H9 (cell line): ENCODE measurements around the gene TMEM213. TPM values are rescaled to one million over a fixed set of nuclear protein-coding genes. Genes with fewer than 3 reads are reported as not detected.

Experiments used
- DNase-seq: peaks from one replicate; pipeline ENCODE4 v3.0.0-alpha.2; 2017
- H2AFZ ChIP-seq: one replicate; pipeline ENCODE4 v1.6.1; 2013; ENCODE audit warnings: mild to moderate bottlenecking, low read length, control low read depth, moderate library complexity
- H2AK5ac ChIP-seq: 2 replicates; pipeline ENCODE4 v1.6.1; 2013; ENCODE audit warnings: low read length, control low read depth, mixed read lengths; ENCODE audit not compliant: insufficient read length
- H2BK120ac ChIP-seq: one replicate; pipeline ENCODE4 v1.6.1; 2013; ENCODE audit warnings: low read depth, mild to moderate bottlenecking, low read length, control low read depth, inconsistent platforms; ENCODE audit not compliant: poor library complexity, severe bottlenecking
- H2BK12ac ChIP-seq: 2 replicates; pipeline ENCODE4 v1.6.1; 2013; ENCODE audit warnings: low read length, control low read depth, mixed read lengths, low read depth; ENCODE audit not compliant: insufficient read length
- H2BK15ac ChIP-seq: 2 replicates; pipeline ENCODE4 v1.6.1; 2013; ENCODE audit warnings: low read depth, low read length, control low read depth
- H2BK20ac ChIP-seq: one replicate; pipeline ENCODE4 v1.6.1; 2013; ENCODE audit warnings: low read depth, mild to moderate bottlenecking, low read length, control low read depth, inconsistent platforms; ENCODE audit not compliant: poor library complexity, severe bottlenecking
- H2BK5ac ChIP-seq: 2 replicates; pipeline ENCODE4 v1.6.1; 2013; ENCODE audit warnings: low read length, control low read depth, mixed read lengths; ENCODE audit not compliant: insufficient read length
- H3K14ac ChIP-seq: 2 replicates; pipeline ENCODE4 v1.6.1; 2013; ENCODE audit warnings: low read length, control low read depth; ENCODE audit not compliant: insufficient read depth
- H3K18ac ChIP-seq: 2 replicates; pipeline ENCODE4 v1.6.1; 2013; ENCODE audit warnings: low read depth, mild to moderate bottlenecking, mixed read lengths, low read length, control low read depth; ENCODE audit not compliant: insufficient read length
- H3K23ac ChIP-seq: 2 replicates; pipeline ENCODE4 v1.6.1; 2013; ENCODE audit warnings: low read length, control low read depth, mixed read lengths, low read depth; ENCODE audit not compliant: insufficient read length
- H3K23me2 ChIP-seq: 2 replicates; pipeline ENCODE4 v1.6.1; 2013; ENCODE audit warnings: low read depth, mild to moderate bottlenecking, mixed read lengths, low read length, control low read depth; ENCODE audit not compliant: insufficient read length, poor library complexity, severe bottlenecking
- H3K27ac ChIP-seq: 2 replicates; pipeline ENCODE4 v1.5.1; 2013; ENCODE audit warnings: low read length, control low read depth, mixed read lengths, low read depth; ENCODE audit not compliant: insufficient read length
- H3K27me3 ChIP-seq: 2 replicates; pipeline ENCODE4 v1.6.1; 2013; ENCODE audit warnings: low read length, control low read depth, inconsistent platforms; ENCODE audit not compliant: insufficient read depth
- H3K4ac ChIP-seq: 2 replicates; pipeline ENCODE4 v1.6.1; 2013; ENCODE audit warnings: low read depth, mild to moderate bottlenecking, control low read depth, inconsistent platforms, low read length, moderate library complexity
- H3K4me1 ChIP-seq: 2 replicates; pipeline ENCODE4 v1.6.1; 2013; ENCODE audit warnings: low read length, control low read depth, inconsistent platforms; ENCODE audit not compliant: insufficient read depth
- H3K4me2 ChIP-seq: 2 replicates; pipeline ENCODE4 v1.6.1; 2013; ENCODE audit warnings: low read length, control low read depth, mixed read lengths; ENCODE audit not compliant: insufficient read length, insufficient read depth
- H3K56ac ChIP-seq: 2 replicates; pipeline ENCODE4 v1.6.1; 2013; ENCODE audit warnings: low read depth, mild to moderate bottlenecking, mixed read lengths, low read length, control low read depth; ENCODE audit not compliant: insufficient read length
- H3K79me1 ChIP-seq: 2 replicates; pipeline ENCODE4 v1.6.1; 2013; ENCODE audit warnings: low read depth, mild to moderate bottlenecking, moderate library complexity, low read length, control low read depth, inconsistent platforms; ENCODE audit not compliant: insufficient read depth, poor library complexity, severe bottlenecking
- H3K79me2 ChIP-seq: 2 replicates; pipeline ENCODE4 v1.6.1; 2013; ENCODE audit warnings: low read length, control low read depth, inconsistent platforms; ENCODE audit not compliant: insufficient read depth
- H3K9ac ChIP-seq: 2 replicates; pipeline ENCODE4 v1.6.1; 2013; ENCODE audit warnings: low read length, control low read depth, mixed read lengths; ENCODE audit not compliant: insufficient read length; ENCODE audit errors: extremely low read depth
- H3K9me3 ChIP-seq: one replicate; pipeline ENCODE4 v1.6.1; 2013; ENCODE audit warnings: low read depth, low read length, inconsistent platforms; ENCODE audit not compliant: control insufficient read depth
- H3T11ph ChIP-seq: one replicate; pipeline ENCODE4 v1.6.1; 2013; ENCODE audit warnings: mild to moderate bottlenecking, low read length, control low read depth, inconsistent platforms
- H4K20me1 ChIP-seq: one replicate; pipeline ENCODE4 v1.6.1; 2013; ENCODE audit not compliant: control insufficient read depth, insufficient read length, insufficient read depth
- H4K5ac ChIP-seq: 2 replicates; pipeline ENCODE4 v1.6.1; 2013; ENCODE audit warnings: low read depth, mild to moderate bottlenecking, mixed read lengths, low read length, control low read depth; ENCODE audit not compliant: insufficient read length
- H4K8ac ChIP-seq: replicated peaks from 2 replicates; pipeline ENCODE4 v1.6.1; 2013; ENCODE audit warnings: low read length, control low read depth, mixed read lengths, low read depth; ENCODE audit not compliant: insufficient read length
- H4K91ac ChIP-seq: 2 replicates; pipeline ENCODE4 v1.6.1; 2013; ENCODE audit warnings: low read depth, mild to moderate bottlenecking, moderate library complexity, mixed read lengths, low read length, control low read depth; ENCODE audit not compliant: insufficient read length
- H3K27ac Mint-ChIP-seq, 3 experiments: 2 replicates in 2 of 3; 3 replicates in 1 of 3; pipeline ENCODE4 v1.8.0; 2020 to 2021; ENCODE audit warnings: mixed read lengths in 3 of 3, mild to moderate bottlenecking in 1 of 3, moderate library complexity in 1 of 3
- H3K27me3 Mint-ChIP-seq: 2 replicates; pipeline ENCODE4 v1.8.0; 2021; ENCODE audit warnings: low read depth, mild to moderate bottlenecking, moderate library complexity, mixed read lengths
- H3K36me3 Mint-ChIP-seq, 3 experiments: 2 replicates in 2 of 3; 3 replicates in 1 of 3; pipeline ENCODE4 v1.8.0; 2020 to 2021; ENCODE audit warnings: low read depth in 3 of 3, mixed read lengths in 3 of 3; ENCODE audit not compliant: insufficient read depth in 1 of 3
- H3K4me1 Mint-ChIP-seq, 2 experiments: 2 replicates each; pipeline ENCODE4 v1.8.0; 2020; ENCODE audit warnings: mixed read lengths in 2 of 2
- H3K4me3 Mint-ChIP-seq, 2 experiments: 2 replicates in 1 of 2; 3 replicates in 1 of 2; pipeline ENCODE4 v1.8.0; 2020 to 2021; ENCODE audit warnings: mild to moderate bottlenecking in 2 of 2, mixed read lengths in 2 of 2, moderate library complexity in 1 of 2
- H3K9me3 Mint-ChIP-seq, 2 experiments: 2 replicates in 1 of 2; 3 replicates in 1 of 2; pipeline ENCODE4 v1.8.0; 2020; ENCODE audit warnings: mild to moderate bottlenecking in 2 of 2, mixed read lengths in 2 of 2, moderate library complexity in 1 of 2
- WGBS: extraction: QIAGEN DNeasy Blood & Tissue Kit; methylation state at CpG from one replicate; pipeline ENCODE4 v1.1.7; 2013; ENCODE audit warnings: missing lambda C conversion rate, low lambda C conversion rate, mixed read lengths; ENCODE audit not compliant: insufficient read length; ENCODE audit errors: extremely low coverage; 5-methylcytosine and 5-hydroxymethylcytosine counted together
- total RNA-seq: library from RNA; stranded (reverse); gene quantifications from 2 replicates; pipeline ENCODE4 v1.2.1, GENCODE V29; 2021
- TF ChIP-seq, protein P1 (sequence below): fragments of 200-600 bp; sonication (generic); conservative IDR thresholded peaks from 3 replicates; pipeline ENCODE4 v1.8.0; 2021; ENCODE audit warnings: antibody characterized with exemption, mild to moderate bottlenecking

TMEM213 gene
- total RNA-seq, 1 experiment from 2014 or later, result 0.22 TPM

DNA sequence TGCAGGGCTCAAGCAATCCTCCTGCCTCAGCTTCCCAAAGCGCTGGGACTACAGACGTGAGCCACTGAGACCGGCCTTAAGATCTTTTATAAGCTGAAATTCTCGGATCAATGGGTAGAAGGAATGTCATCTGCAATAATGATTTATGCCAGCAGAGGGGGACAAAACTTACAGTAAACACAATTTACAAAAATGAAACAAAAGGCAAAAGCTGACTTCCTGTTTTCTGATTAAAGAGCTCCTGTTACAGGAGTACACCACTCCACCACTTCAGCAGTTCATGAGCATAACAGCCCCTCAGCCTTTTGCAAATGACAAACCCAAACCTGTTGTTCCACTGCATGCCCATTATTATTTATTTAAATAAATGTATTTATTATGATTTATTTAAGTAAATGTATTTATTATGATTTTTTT, 88.7 kb downstream of the TMEM213 start:
- H3K56ac ChIP-seq, result no peak overlapping the region
- WGBS, result no CpG with 5 or more reads among the region's 4 CpGs
- no peak overlapping the region for H3K4me2 ChIP-seq
- no peak overlapping the region for H2BK15ac ChIP-seq
- H2AK5ac ChIP-seq, result no peak overlapping the region
- no peak overlapping the region for H3K18ac ChIP-seq
- Mint-ChIP-seq H3K4me1 (peaks cover 10 to 16% of the 10 kb centered on the region in 2 experiments), H3K9me3 (no peaks in the 10 kb centered on the region), H3K27ac (no peak overlapping the region), H3K36me3 (peaks cover 4 to 12% (median 9%) of the 10 kb centered on the region in 3 experiments; a peak in 5 of 7 replicates), H3K4me3 (no peak overlapping the region), H3K27me3 (no peaks in the 10 kb centered on the region)
- H2AFZ ChIP-seq, result no peak overlapping the region
- H3K79me2 ChIP-seq, result no peaks in the 10 kb centered on the region
- H4K20me1 ChIP-seq, result no peaks in the 10 kb centered on the region
- no peak overlapping the region for H2BK12ac ChIP-seq
- no peaks in the 10 kb centered on the region for H3K4me1 ChIP-seq
- H2BK5ac ChIP-seq, result no peak overlapping the region
- no peak overlapping the region for H3T11ph ChIP-seq
- H2BK120ac ChIP-seq, result no peak overlapping the region
- H3K27ac ChIP-seq, result no peak overlapping the region
- no peak overlapping the region for H2BK20ac ChIP-seq
- no peaks in the 10 kb centered on the region for H3K79me1 ChIP-seq
- DNase-seq, result no peak
- no peak overlapping the region for H3K23ac ChIP-seq
- no peaks in the 10 kb centered on the region for H3K27me3 ChIP-seq
- H3K23me2 ChIP-seq, result no peaks in the 10 kb centered on the region
- no peak overlapping the region for H4K91ac ChIP-seq
- TF ChIP-seq, protein P1, sequence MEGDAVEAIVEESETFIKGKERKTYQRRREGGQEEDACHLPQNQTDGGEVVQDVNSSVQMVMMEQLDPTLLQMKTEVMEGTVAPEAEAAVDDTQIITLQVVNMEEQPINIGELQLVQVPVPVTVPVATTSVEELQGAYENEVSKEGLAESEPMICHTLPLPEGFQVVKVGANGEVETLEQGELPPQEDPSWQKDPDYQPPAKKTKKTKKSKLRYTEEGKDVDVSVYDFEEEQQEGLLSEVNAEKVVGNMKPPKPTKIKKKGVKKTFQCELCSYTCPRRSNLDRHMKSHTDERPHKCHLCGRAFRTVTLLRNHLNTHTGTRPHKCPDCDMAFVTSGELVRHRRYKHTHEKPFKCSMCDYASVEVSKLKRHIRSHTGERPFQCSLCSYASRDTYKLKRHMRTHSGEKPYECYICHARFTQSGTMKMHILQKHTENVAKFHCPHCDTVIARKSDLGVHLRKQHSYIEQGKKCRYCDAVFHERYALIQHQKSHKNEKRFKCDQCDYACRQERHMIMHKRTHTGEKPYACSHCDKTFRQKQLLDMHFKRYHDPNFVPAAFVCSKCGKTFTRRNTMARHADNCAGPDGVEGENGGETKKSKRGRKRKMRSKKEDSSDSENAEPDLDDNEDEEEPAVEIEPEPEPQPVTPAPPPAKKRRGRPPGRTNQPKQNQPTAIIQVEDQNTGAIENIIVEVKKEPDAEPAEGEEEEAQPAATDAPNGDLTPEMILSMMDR, result peak; percentile 71
- no peaks in the 10 kb centered on the region for H3K9me3 ChIP-seq
- H4K8ac ChIP-seq, result no peak overlapping the region
- no peak overlapping the region for H3K4ac ChIP-seq
- H3K14ac ChIP-seq, result no peak overlapping the region
- no peak overlapping the region for H3K9ac ChIP-seq
- no peak overlapping the region for H4K5ac ChIP-seq
